Measurements from ENCODE around the gene UMODL1.

UMODL1 gene

GRCh38 chr21:42153746-42154145, 82.6 kb downstream of the UMODL1 start:
- no peaks in the 10 kb centered on the region for H3K9me3 ChIP-seq
- no peak for DNase-seq
- H3K27me3 ChIP-seq: no peaks in the 10 kb centered on the region
- H3K4me1 ChIP-seq: peaks cover 12% of the 10 kb centered on the region
- H3K36me3 ChIP-seq: no peaks in the 10 kb centered on the region
- H3K4me3 ChIP-seq (ENCODE audit: low read depth, low read length): no peak overlapping the region
- TF ChIP-seq CTCF (IDR thresholded peaks at IDR 0.05; ENCODE audit: low read depth, low read length): no peak

GRCh38 chr21:42154237-42155044, 83.3 kb downstream of the UMODL1 start:
- DNase-seq: no peak
- no peaks in the 10 kb centered on the region for H3K36me3 ChIP-seq
- peaks cover 12% of the 10 kb centered on the region for H3K4me1 ChIP-seq
- no peaks in the 10 kb centered on the region for H3K9me3 ChIP-seq
- H3K27me3 ChIP-seq: no peaks in the 10 kb centered on the region
- TF ChIP-seq CTCF (IDR thresholded peaks at IDR 0.05; ENCODE audit: low read depth, low read length): no peak
- no peak overlapping the region for H3K4me3 ChIP-seq (ENCODE audit: low read depth, low read length)

- no peaks in the 10 kb centered on the region for H3K9me3 ChIP-seq
- H3K27me3 ChIP-seq: no peaks in the 10 kb centered on the region
- no peaks in the 10 kb centered on the region for H3K36me3 ChIP-seq
- no peak overlapping the region for H3K4me3 ChIP-seq (ENCODE audit: low read depth, low read length)
- TF ChIP-seq CTCF (IDR thresholded peaks at IDR 0.05; ENCODE audit: low read depth, low read length): no peak
- peaks cover 12% of the 10 kb centered on the region for H3K4me1 ChIP-seq
- DNase-seq: no peak
These were observed 84.1 kb downstream of the UMODL1 start for GRCh38 chr21:42155045-42155855.

- H3K4me1 ChIP-seq: peaks cover 12% of the 10 kb centered on the region
- TF ChIP-seq CTCF (IDR thresholded peaks at IDR 0.05; ENCODE audit: low read depth, low read length): no peak
- DNase-seq: peak; percentile 84
- H3K36me3 ChIP-seq: no peaks in the 10 kb centered on the region
- peak overlapping the region; percentile 4; the same call in 1 of the 2 replicates for H3K4me3 ChIP-seq (ENCODE audit: low read depth, low read length)
- no peaks in the 10 kb centered on the region for H3K27me3 ChIP-seq
- H3K9me3 ChIP-seq: no peaks in the 10 kb centered on the region
These were observed 85.8 kb downstream of the UMODL1 start for GRCh38 chr21:42156690-42157605.

GRCh38 chr21:42157606-42158310, 86.6 kb downstream of the UMODL1 start:
- no peak for TF ChIP-seq CTCF (IDR thresholded peaks at IDR 0.05; ENCODE audit: low read depth, low read length)
- H3K4me1 ChIP-seq: peaks cover 12% of the 10 kb centered on the region
- no peaks in the 10 kb centered on the region for H3K36me3 ChIP-seq
- no peaks in the 10 kb centered on the region for H3K9me3 ChIP-seq
- H3K27me3 ChIP-seq: no peaks in the 10 kb centered on the region
- no peak for DNase-seq
- H3K4me3 ChIP-seq (ENCODE audit: low read depth, low read length): no peak overlapping the region

All from BE2C (cell line).